Gastrocnemius medialis (tissue), 4 donors: Measurements from ENCODE around the gene RNU1-1.
"Not testable (repeated sequence)": the region's sequence is repeated elsewhere in the genome, so short reads cannot be mapped to it uniquely, and the experiment has no call there.

Experiments used
- CTCF ChIP-seq, 5 experiments: fragments of 450-650 bp in 3 of 5; fragments of 200-600 bp in 2 of 5; sonication (generic) in 2 of 5; IDR thresholded peaks in 4 of 5; conservative IDR thresholded peaks in 1 of 5; 1 replicate in 4 of 5; 2 replicates in 1 of 5; pipeline ENCODE4 v1.5.1; 2016 to 2019; ENCODE audit warnings: antibody characterized with exemption in 5 of 5, mild to moderate bottlenecking in 3 of 5, moderate library complexity in 3 of 5
- POLR2A ChIP-seq, 2 donors: fragments of 450-650 bp; IDR thresholded peaks; one replicate each; pipeline ENCODE4 v1.6.1; 2017; ENCODE audit warnings: antibody characterized with exemption in 2 of 2, mild to moderate bottlenecking in 2 of 2, moderate library complexity in 2 of 2

- TF ChIP-seq CTCF (IDR thresholded peaks at IDR 0.05 in 4 of 5, conservative IDR thresholded peaks at IDR 0.05 in 1 of 5); POLR2A (IDR thresholded peaks at IDR 0.05): not testable (repeated sequence)
Measured at GRCh38 chr1:16475771-16476770, 38.0 kb downstream of the RNU1-1 start.
